ENCODE results near the gene NIPBL. TPM values are rescaled to one million over a fixed set of nuclear protein-coding genes. Genes with fewer than 3 reads are reported as not detected.
"Not testable (repeated sequence)": the region's sequence is repeated elsewhere in the genome, so short reads cannot be mapped to it uniquely, and the experiment has no call there.

The NIPBL gene
- total RNA-seq, 2 experiments from 2014 or later = 39.8 to 42.1 TPM

DNA sequence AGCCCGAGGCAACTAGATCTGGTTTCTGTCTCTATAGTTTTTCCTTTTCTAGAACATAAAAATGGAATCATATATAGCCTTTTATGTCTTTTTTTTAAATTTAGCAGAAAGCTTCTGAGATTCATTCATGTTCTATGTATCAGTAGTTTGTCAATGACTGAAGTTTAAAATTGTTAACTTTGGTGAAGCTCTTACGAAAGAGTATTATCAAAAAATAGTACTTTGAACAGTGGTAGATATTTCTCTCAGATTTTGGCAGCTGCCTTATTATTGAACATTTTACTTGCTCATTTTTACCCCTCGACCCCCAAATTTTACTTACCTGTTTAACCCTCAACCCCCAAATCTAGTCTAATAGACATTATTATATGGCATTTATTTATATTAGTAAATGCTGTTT, 10.2 kb downstream of the NIPBL start:
- Mint-ChIP-seq H3K36me3 (peaks cover 29% of the 10 kb centered on the region), H3K4me1 (peaks cover 75% of the 10 kb centered on the region), H3K4me3 (no peak overlapping the region), H3K9me3 (peaks cover 5% of the 10 kb centered on the region), H3K27ac (no peak overlapping the region), H3K27me3 (no peaks in the 10 kb centered on the region)
- no peak for DNase-seq

- Mint-ChIP-seq H3K27ac (peak overlapping the region; percentile 65), H3K4me1 (peaks cover 67% of the 10 kb centered on the region), H3K4me3 (peak overlapping the region; percentile 15), H3K9me3 (peaks cover 7% of the 10 kb centered on the region), H3K36me3 (peaks cover 36% of the 10 kb centered on the region), H3K27me3 (no peaks in the 10 kb centered on the region)
- no peak for DNase-seq
These were observed 11.0 kb downstream of the NIPBL start for GRCh38 chr5:36887532-36887931.

- peaks cover 38% of the 10 kb centered on the region for H3K36me3 Mint-ChIP-seq
- H3K27me3 Mint-ChIP-seq = no peaks in the 10 kb centered on the region
- DNase-seq = no peak
- H3K4me1 Mint-ChIP-seq = peaks cover 66% of the 10 kb centered on the region
- H3K9me3 Mint-ChIP-seq = peaks cover 7% of the 10 kb centered on the region
- H3K4me3 Mint-ChIP-seq = no peak overlapping the region
- peak overlapping the region; percentile 42 for H3K27ac Mint-ChIP-seq
These were observed 11.7 kb downstream of the NIPBL start for GRCh38 chr5:36888303-36888702.

DNA sequence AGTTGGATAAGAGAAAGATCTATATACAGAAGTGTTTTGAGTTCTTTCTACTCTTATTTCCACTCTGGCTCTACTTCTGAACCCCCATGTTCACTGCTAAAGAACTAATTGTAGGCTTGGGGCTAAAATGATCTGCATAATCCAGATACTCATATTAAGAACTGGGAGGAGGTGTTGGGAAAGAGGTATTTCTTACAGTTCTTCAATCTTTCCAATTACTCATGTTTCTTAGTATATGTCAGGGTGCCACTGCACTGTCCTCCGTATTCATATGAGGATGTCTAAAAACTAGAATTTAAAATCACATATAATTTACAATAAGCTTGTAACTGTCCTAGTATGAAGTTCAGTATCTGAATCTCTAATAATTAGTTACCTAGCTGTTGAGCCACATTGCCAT, 12.7 kb downstream of the NIPBL start:
- H3K27ac Mint-ChIP-seq = peak overlapping the region; percentile 3
- DNase-seq = no peak
- H3K27me3 Mint-ChIP-seq = no peaks in the 10 kb centered on the region
- peak overlapping the region; percentile 14 for H3K4me3 Mint-ChIP-seq
- H3K36me3 Mint-ChIP-seq = peaks cover 39% of the 10 kb centered on the region
- peaks cover 65% of the 10 kb centered on the region for H3K4me1 Mint-ChIP-seq
- H3K9me3 Mint-ChIP-seq = peaks cover 7% of the 10 kb centered on the region

DNA sequence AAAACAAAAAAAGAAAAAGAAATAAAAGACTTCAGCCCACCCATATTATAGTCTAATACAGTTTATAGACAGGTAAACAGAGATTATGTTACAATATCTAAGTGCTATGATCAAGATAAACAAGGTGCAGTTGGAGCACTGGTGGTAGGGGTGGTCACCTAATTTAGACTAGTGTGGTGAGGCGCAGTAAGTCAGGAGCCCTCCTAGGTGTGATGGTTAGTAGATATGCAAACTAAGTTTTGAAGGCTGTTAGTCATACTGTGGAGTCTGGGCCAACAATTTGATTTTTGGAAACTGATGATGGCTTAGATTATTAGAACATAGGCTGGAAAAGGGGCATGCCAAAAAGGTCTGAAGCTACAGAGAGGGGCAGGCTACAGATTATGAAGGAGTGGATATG, 14.7 kb downstream of the NIPBL start:
- peaks cover 32% of the 10 kb centered on the region for H3K36me3 Mint-ChIP-seq
- H3K4me1 Mint-ChIP-seq = peaks cover 70% of the 10 kb centered on the region
- peak overlapping the region; percentile 31 for H3K27ac Mint-ChIP-seq
- no peaks in the 10 kb centered on the region for H3K27me3 Mint-ChIP-seq
- no peak overlapping the region for H3K4me3 Mint-ChIP-seq
- peaks cover 7% of the 10 kb centered on the region for H3K9me3 Mint-ChIP-seq
- DNase-seq = no peak

DNA sequence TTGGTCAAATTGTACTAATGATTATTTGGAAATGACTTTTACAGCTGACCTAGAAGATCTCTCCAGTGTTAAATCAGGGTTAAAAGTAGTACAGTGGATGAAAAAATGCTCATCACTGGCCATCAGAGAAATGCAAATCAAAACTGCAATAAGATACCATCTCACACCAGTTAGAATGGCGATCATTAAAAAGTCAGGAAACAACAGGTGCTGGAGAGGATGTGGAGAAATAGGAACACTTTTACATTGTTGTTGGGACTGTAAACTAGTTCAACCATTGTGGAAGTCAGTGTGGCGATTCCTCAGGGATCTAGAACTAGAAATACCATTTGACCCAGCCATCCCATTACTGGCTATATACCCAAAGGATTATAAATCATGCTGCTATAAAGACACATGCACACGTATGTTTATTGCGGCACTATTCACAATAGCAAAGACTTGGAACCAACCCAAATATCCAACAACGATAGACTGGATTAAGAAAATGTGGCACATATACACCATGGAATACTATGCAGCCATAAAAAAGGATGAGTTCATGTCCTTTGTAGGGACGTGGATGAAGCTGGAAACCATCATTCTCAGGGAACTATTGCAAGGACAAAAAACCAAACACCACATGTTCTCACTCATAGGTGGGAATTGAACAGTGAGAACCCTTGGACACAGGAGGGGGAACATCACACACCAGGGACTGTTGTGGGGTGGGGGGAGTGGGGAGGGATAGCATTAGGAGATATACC, 15.7 kb downstream of the NIPBL start:
- not testable (repeated sequence) for H3K9me3 Mint-ChIP-seq, DNase-seq, H3K27ac Mint-ChIP-seq, H3K27me3 Mint-ChIP-seq, H3K4me3 Mint-ChIP-seq
- Mint-ChIP-seq H3K4me1 (peaks cover 66% of the 10 kb centered on the region), H3K36me3 (peaks cover 32% of the 10 kb centered on the region)

DNA sequence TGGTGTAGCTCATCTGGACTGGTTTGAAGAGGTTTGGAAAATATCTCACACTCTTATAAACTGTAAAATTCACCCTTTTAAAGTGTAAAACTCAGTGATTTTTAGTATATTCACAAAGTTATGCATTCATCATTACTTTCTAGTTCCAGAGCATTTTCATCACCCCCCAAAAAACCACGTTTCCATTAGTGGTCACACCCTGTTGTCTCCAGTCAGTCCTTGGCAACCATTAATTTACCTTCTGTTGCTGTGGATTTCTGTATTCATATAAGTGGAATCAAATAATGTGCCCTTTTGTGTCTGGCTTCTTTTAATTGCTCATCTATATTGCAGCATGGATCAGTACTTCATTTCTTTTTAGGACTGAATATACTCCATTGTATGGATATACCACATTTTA, 18.4 kb downstream of the NIPBL start:
- no peak overlapping the region for H3K27ac Mint-ChIP-seq
- peaks cover 61% of the 10 kb centered on the region for H3K4me1 Mint-ChIP-seq
- no peak overlapping the region for H3K4me3 Mint-ChIP-seq
- H3K9me3 Mint-ChIP-seq = peaks cover 8% of the 10 kb centered on the region
- DNase-seq = peak; percentile 14
- H3K27me3 Mint-ChIP-seq = no peaks in the 10 kb centered on the region
- H3K36me3 Mint-ChIP-seq = peaks cover 29% of the 10 kb centered on the region

DNA sequence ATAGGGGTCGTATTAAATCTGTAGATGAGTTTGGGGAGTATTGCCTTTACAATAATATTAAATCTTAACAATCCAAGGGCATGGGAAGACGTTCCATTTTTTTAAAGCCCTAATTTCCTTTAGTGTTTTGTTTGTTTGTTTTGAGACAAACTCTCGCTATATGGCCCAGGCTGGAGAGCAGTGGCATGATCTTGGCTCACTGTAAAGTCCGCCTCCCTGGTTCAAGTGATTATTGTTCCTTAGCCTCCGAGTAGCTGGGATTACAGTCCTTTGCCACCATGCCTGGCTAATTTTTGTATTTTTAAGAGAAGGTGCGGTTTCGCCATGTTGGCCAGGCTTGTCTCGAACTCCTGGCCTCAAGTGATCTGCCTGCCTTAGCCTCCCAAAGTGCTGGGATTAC, 19.9 kb downstream of the NIPBL start:
- Mint-ChIP-seq H3K27me3 (no peaks in the 10 kb centered on the region), H3K36me3 (peaks cover 29% of the 10 kb centered on the region), H3K4me1 (peaks cover 51% of the 10 kb centered on the region), H3K4me3 (no peak overlapping the region), H3K9me3 (peaks cover 8% of the 10 kb centered on the region), H3K27ac (no peak overlapping the region)
- no peak for DNase-seq

DNA sequence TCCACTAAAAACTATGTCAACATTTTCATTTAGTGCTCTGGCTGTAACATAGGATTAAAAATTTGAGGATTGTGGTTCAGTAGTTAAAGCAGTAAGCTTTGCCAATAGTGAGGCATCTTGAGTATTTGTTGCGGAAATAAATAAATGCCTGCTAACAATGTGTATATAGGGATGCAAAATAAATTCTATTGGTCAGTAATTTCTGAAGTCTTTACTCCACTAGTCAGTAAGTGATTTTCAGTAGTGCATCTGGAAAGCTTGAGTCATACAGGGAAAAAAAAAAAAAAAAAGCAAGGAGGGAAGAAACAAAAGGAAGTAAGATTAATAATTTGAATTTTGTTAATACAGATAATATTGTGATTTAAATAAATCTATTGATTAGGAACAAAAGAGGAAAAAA, 21.0 kb downstream of the NIPBL start:
- Mint-ChIP-seq H3K27me3 (no peaks in the 10 kb centered on the region), H3K4me3 (no peak overlapping the region), H3K27ac (no peak overlapping the region), H3K4me1 (peaks cover 56% of the 10 kb centered on the region), H3K9me3 (peaks cover 13% of the 10 kb centered on the region), H3K36me3 (peaks cover 29% of the 10 kb centered on the region)
- DNase-seq = no peak

DNA sequence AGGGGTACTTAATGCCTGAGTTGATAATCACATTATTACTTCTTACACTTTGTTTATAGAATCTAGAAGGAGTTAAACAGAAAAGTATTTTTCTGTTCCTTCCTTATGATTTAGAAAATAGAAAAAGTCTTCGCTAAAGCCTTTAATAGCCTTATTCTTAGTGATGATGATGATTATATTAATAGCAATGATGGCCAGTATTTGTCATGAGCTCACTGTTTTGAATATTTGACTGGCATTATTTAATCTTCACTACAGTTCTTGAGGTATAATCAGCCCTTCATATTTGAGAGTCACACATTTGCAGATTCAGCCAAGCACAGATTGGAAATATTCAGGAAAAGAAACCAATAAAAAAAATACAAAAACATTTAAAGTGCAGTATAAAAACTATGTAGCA, 23.3 kb downstream of the NIPBL start:
- no peak overlapping the region for H3K27ac Mint-ChIP-seq
- DNase-seq = no peak
- H3K27me3 Mint-ChIP-seq = no peaks in the 10 kb centered on the region
- no peak overlapping the region for H3K4me3 Mint-ChIP-seq
- peaks cover 58% of the 10 kb centered on the region for H3K4me1 Mint-ChIP-seq
- H3K36me3 Mint-ChIP-seq = peaks cover 34% of the 10 kb centered on the region
- peaks cover 16% of the 10 kb centered on the region for H3K9me3 Mint-ChIP-seq

- H3K27me3 Mint-ChIP-seq = no peaks in the 10 kb centered on the region
- no peak overlapping the region for H3K27ac Mint-ChIP-seq
- peaks cover 37% of the 10 kb centered on the region for H3K36me3 Mint-ChIP-seq
- DNase-seq = no peak
- H3K9me3 Mint-ChIP-seq = peaks cover 18% of the 10 kb centered on the region
- H3K4me3 Mint-ChIP-seq = no peak overlapping the region
- peaks cover 57% of the 10 kb centered on the region for H3K4me1 Mint-ChIP-seq
These were observed 23.7 kb downstream of the NIPBL start for GRCh38 chr5:36900283-36900682.

- H3K27me3 Mint-ChIP-seq, DNase-seq, H3K4me3 Mint-ChIP-seq, H3K27ac Mint-ChIP-seq: not testable (repeated sequence)
- Mint-ChIP-seq H3K9me3 (peaks cover 18% of the 10 kb centered on the region), H3K4me1 (peaks cover 49% of the 10 kb centered on the region), H3K36me3 (peaks cover 36% of the 10 kb centered on the region)
These were observed 24.5 kb downstream of the NIPBL start for GRCh38 chr5:36901077-36901476.

DNA sequence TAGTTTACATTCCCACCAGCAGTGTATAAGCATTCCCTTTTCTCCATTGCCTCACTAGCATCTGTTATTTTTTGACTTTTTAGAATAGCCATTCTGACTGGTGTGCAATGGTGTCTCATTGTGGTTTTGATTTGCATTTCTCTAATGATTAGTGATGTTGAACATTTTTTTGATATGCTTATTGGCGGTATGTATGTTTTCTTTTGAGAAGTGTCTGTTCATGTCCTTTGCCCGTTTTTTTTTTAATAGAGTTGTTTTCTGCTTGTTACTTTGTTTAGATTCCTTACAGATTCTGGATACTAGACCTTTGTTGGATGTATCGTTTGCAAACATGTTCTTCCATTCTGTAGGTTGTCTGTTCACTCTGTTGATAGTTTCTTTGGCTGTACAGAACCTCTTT, 25.3 kb downstream of the NIPBL start:
- Mint-ChIP-seq H3K4me1 (peaks cover 46% of the 10 kb centered on the region), H3K36me3 (peaks cover 36% of the 10 kb centered on the region), H3K27ac (no peak overlapping the region), H3K9me3 (peaks cover 16% of the 10 kb centered on the region), H3K27me3 (no peaks in the 10 kb centered on the region), H3K4me3 (no peak overlapping the region)
- DNase-seq = no peak

GRCh38 chr5:36902353-36902752, 25.8 kb downstream of the NIPBL start:
- H3K9me3 Mint-ChIP-seq = peaks cover 16% of the 10 kb centered on the region
- no peaks in the 10 kb centered on the region for H3K27me3 Mint-ChIP-seq
- H3K4me1 Mint-ChIP-seq = peaks cover 46% of the 10 kb centered on the region
- H3K36me3 Mint-ChIP-seq = peaks cover 36% of the 10 kb centered on the region
- H3K27ac Mint-ChIP-seq = peak overlapping the region; percentile 19
- no peak for DNase-seq
- H3K4me3 Mint-ChIP-seq = no peak overlapping the region

- Mint-ChIP-seq H3K36me3 (peaks cover 34% of the 10 kb centered on the region), H3K27me3 (no peaks in the 10 kb centered on the region), H3K9me3 (peaks cover 16% of the 10 kb centered on the region), H3K4me3 (no peak overlapping the region), H3K4me1 (peaks cover 47% of the 10 kb centered on the region), H3K27ac (no peak overlapping the region)
- no peak for DNase-seq
These were observed 28.1 kb downstream of the NIPBL start for GRCh38 chr5:36904677-36905076.

DNA sequence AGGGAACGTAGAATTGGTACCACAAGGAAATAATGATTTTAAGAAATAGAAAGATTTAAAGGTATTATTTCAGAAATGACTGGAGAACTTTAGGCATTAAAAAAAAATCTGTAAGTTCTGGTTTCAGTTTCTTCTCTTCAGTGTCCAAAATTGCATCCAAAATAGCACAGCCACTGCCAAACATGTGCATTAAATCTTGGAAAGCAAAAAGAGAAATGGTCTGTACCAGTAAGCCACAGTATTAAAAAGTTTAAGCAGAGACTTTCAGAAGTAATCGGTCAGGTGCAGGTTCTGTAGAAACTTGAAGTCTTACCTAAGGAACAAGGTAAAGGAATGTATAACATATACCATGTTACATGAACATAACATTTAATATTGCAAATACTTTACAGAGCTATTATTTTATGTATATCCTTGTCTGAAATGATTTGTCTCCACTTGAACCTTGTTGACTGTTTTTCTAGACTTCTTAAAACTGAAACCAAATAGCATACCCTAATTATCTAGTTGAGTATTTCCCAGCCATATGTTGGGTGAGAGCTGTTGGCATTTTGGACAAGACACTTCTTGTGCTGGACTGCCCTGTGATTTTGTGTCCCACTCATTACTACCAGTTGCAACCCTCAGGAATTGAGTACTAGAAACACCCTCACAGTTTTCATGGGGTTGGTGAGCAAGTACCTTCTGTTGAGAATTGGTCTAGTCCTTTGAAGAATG, 32.1 kb downstream of the NIPBL start:
- Mint-ChIP-seq H3K27ac (no peak overlapping the region), H3K27me3 (no peaks in the 10 kb centered on the region), H3K9me3 (peaks cover 2% of the 10 kb centered on the region), H3K4me3 (no peak overlapping the region), H3K4me1 (peaks cover 33% of the 10 kb centered on the region), H3K36me3 (peaks cover 8% of the 10 kb centered on the region)
- no peak for DNase-seq
